K562 (cell line): ENCODE results near the gene MLLT6. TPM values are rescaled to one million over a fixed set of nuclear protein-coding genes. Genes with fewer than 3 reads are reported as not detected.

Source experiments
- CHD4 ChIP-seq: fragments of 200-600 bp; sonication (generic); IDR thresholded peaks from 3 replicates; pipeline ENCODE4 v1.6.1; 2012; ENCODE audit warnings: low read depth, mild to moderate bottlenecking, mixed read lengths, low read length, inconsistent platforms; ENCODE audit not compliant: insufficient read depth, insufficient replicate concordance, poor library complexity, severe bottlenecking
- JUN ChIP-seq, 2 experiments: sonication (generic) in 1 of 2; formaldehyde crosslinking in 1 of 2; IDR thresholded peaks; 2 replicates each; pipeline versions ENCODE4 v1.6.1 to v1.8.0; 2012 to 2022; ENCODE audit warnings: borderline replicate concordance in 2 of 2, mild to moderate bottlenecking in 2 of 2, improper control_type of control experiment in 1 of 2, low read depth in 1 of 2, low read length in 1 of 2, missing genetic modification reagents in 1 of 2
- NCOA1 ChIP-seq: fragments of 450-650 bp; IDR thresholded peaks from 2 replicates; pipeline ENCODE4 v1.6.1; 2016; ENCODE audit warnings: low read depth
- NRF1 ChIP-seq, 2 experiments: fragments of 450-650 bp; IDR thresholded peaks in 1 of 2; conservative IDR thresholded peaks in 1 of 2; 2 replicates each; pipeline ENCODE4 v1.6.1; 2014; ENCODE audit warnings: mild to moderate bottlenecking in 2 of 2
- SAP30 ChIP-seq: fragments of 200-600 bp; sonication (generic); IDR thresholded peaks from 2 replicates; pipeline ENCODE4 v1.6.1; 2012; ENCODE audit warnings: borderline replicate concordance, low read depth, mild to moderate bottlenecking, moderate library complexity, low read length, control low read depth, inconsistent platforms; ENCODE audit not compliant: insufficient read depth, poor library complexity, severe bottlenecking
- SRSF9 ChIP-seq: fragments of 200-400 bp; formaldehyde crosslinking; IDR thresholded peaks from 2 replicates; pipeline ENCODE4 v1.6.1; 2017; ENCODE audit warnings: low read depth, low read length, borderline replicate concordance
- ZBTB7A ChIP-seq: IDR thresholded peaks from 2 replicates; pipeline ENCODE4 v1.6.1; 2011; ENCODE audit warnings: low read depth, mild to moderate bottlenecking, low read length, moderate library complexity, borderline replicate concordance; ENCODE audit not compliant: control insufficient read depth
- polyA plus RNA-seq, 8 experiments: library from polyadenylated mRNA; depleted of rRNA in 4 of 8; stranded (reverse) in 5 of 8; unstranded in 3 of 8; fragments of >200 nt; fragmentation: Nextera tagmentation in 2 of 8; fragmentation: Illumina TruSeq in 1 of 8; extraction: Ambion mirVana in 2 of 8; extraction: Trizol in 1 of 8; gene quantifications; 2 replicates each; pipeline versions ENCODE4 v1.2.1 to v1.2.3, GENCODE V29; 2011 to 2014; ENCODE audit warnings: inconsistent platforms in 1 of 8, missing spikeins in 1 of 8
- total RNA-seq, 7 experiments: library from RNA; depleted of rRNA in 6 of 7; stranded (reverse); fragments of >200 nt in 6 of 7; fragmentation: Illumina TruSeq in 2 of 7; extraction: Trizol in 2 of 7; gene quantifications; 2 replicates each; pipeline versions ENCODE4 v1.2.1 to v1.2.3, GENCODE V29; 2011 to 2021; ENCODE audit warnings: low replicate concordance in 1 of 7
- TF ChIP-seq, protein P1 (sequence below): sonication (generic); formaldehyde crosslinking; IDR thresholded peaks from 2 replicates; pipeline ENCODE4 v1.8.1; 2023; ENCODE audit warnings: mild to moderate bottlenecking, missing genetic modification reagents
- TF ChIP-seq, protein P2 (sequence below), 2 experiments: fragments of 200-800 bp in 1 of 2; sonication (Bioruptor generic) in 1 of 2; sonication (generic) in 1 of 2; formaldehyde crosslinking in 1 of 2; IDR thresholded peaks in 1 of 2; conservative IDR thresholded peaks in 1 of 2; 2 replicates each; pipeline versions ENCODE4 v1.5.0 to v1.6.1; 2016 to 2020; ENCODE audit warnings: missing compliant biosample characterization in 1 of 2, missing genetic modification characterization in 1 of 2, missing genetic modification reagents in 1 of 2

Gene MLLT6
- total and polyA plus RNA-seq, 9 of the 15 experiments (the other 6 are each of a cell fraction or from before 2014, with no cell fraction given) = 3.1 to 71.7 (median 30.0) TPM

DNA sequence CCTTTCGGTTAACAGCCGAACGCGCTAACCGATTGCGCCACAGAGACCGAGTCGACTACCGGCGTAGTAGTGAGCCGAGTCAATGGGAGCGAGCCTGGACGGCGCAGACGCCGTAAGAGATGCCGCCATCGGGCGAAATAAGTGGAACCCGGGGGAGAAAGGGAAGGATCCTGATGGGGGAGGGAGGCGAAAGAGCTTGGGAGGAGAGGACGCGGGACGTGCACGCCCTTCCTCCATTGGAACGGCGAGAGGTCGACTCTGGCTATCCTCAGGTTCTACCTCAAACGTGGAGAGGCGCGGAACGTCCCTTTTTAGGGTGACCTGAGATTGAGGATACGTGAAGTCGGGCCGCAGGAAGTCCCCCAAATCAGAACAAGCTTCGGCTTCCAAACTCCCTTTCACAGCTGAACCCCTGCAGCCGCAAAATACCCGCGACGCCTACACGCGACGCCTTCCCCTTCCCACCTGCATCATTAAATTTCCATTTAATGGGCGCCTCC is 46.8 kb downstream of the MLLT6 start (continued):
- TF ChIP-seq, protein P1, sequence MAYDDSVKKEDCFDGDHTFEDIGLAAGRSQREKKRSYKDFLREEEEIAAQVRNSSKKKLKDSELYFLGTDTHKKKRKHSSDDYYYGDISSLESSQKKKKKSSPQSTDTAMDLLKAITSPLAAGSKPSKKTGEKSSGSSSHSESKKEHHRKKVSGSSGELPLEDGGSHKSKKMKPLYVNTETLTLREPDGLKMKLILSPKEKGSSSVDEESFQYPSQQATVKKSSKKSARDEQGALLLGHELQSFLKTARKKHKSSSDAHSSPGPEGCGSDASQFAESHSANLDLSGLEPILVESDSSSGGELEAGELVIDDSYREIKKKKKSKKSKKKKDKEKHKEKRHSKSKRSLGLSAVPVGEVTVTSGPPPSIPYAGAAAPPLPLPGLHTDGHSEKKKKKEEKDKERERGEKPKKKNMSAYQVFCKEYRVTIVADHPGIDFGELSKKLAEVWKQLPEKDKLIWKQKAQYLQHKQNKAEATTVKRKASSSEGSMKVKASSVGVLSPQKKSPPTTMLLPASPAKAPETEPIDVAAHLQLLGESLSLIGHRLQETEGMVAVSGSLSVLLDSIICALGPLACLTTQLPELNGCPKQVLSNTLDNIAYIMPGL (CRISPR knock-in tag) = 0 out of 2 replicates have a peak, but pooled peaks have one; percentile 84
- no peak for TF ChIP-seq NCOA1
- no peak for TF ChIP-seq SRSF9
- peak; percentile 77 for TF ChIP-seq SAP30
- TF ChIP-seq ZBTB7A = peak; percentile 55; the same call in 1 of the 2 replicates
- peak; percentile 56 for TF ChIP-seq CHD4
- no peak for TF ChIP-seq JUN (IDR thresholded peaks at IDR 0.05; ENCODE audit: borderline replicate concordance, low read depth, low read length)
- no peak for TF ChIP-seq JUN (CRISPR knock-in tag; IDR thresholded peaks at IDR 0.05; ENCODE audit: borderline replicate concordance)
- TF ChIP-seq, protein P2, sequence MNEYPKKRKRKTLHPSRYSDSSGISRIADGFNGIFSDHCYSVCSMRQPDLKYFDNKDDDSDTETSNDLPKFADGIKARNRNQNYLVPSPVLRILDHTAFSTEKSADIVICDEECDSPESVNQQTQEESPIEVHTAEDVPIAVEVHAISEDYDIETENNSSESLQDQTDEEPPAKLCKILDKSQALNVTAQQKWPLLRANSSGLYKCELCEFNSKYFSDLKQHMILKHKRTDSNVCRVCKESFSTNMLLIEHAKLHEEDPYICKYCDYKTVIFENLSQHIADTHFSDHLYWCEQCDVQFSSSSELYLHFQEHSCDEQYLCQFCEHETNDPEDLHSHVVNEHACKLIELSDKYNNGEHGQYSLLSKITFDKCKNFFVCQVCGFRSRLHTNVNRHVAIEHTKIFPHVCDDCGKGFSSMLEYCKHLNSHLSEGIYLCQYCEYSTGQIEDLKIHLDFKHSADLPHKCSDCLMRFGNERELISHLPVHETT (CRISPR knock-in tag; conservative IDR thresholded peaks at IDR 0.05 in 1 of 2, IDR thresholded peaks at IDR 0.05 in 1 of 2) = no peak
- TF ChIP-seq NRF1 (conservative IDR thresholded peaks at IDR 0.05 in 1 of 2, IDR thresholded peaks at IDR 0.05 in 1 of 2) = no peak
